Measurements from ENCODE around the gene DUSP6. TPM values are rescaled to one million over a fixed set of nuclear protein-coding genes. Genes with fewer than 3 reads are reported as not detected.
A peak's percentile ranks its signal among the peaks of the same experiment; 100 is the strongest.

The DUSP6 gene
- total and polyA plus RNA-seq, 8 donors: 115 to 333 (median 202) TPM

DNA sequence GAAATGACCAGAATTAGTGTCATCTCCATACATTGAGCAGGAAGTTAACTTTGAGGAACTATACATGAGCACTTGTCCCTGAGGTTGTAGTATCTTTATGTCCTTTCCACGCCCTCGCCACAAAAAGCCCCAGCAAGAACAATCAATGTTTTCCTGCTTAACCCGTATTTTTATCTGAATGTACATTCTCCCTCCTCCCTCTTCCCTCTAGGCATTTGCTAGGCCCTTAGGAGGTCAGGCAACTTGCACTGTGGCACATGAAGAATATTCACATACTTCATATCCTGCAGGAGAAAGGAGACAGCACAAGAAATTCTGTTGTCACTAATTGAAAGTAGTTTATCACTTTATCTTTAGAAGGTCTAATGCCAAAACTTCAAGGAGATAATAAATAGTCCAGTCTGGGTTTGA, 18.1 kb upstream of the DUSP6 start:
- no peaks in the 10 kb centered on the region for H3K9me3 ChIP-seq
- no peaks in the 10 kb centered on the region for H3K27me3 ChIP-seq
- TF ChIP-seq, protein P1, sequence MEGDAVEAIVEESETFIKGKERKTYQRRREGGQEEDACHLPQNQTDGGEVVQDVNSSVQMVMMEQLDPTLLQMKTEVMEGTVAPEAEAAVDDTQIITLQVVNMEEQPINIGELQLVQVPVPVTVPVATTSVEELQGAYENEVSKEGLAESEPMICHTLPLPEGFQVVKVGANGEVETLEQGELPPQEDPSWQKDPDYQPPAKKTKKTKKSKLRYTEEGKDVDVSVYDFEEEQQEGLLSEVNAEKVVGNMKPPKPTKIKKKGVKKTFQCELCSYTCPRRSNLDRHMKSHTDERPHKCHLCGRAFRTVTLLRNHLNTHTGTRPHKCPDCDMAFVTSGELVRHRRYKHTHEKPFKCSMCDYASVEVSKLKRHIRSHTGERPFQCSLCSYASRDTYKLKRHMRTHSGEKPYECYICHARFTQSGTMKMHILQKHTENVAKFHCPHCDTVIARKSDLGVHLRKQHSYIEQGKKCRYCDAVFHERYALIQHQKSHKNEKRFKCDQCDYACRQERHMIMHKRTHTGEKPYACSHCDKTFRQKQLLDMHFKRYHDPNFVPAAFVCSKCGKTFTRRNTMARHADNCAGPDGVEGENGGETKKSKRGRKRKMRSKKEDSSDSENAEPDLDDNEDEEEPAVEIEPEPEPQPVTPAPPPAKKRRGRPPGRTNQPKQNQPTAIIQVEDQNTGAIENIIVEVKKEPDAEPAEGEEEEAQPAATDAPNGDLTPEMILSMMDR (IDR thresholded peaks at IDR 0.05): no peak
- peaks cover 16 to 35% of the 10 kb centered on the region in 2 donors for H3K4me1 ChIP-seq
- no peaks in the 10 kb centered on the region for H3K36me3 ChIP-seq
- no peak overlapping the region for H3K4me3 ChIP-seq
- intact Hi-C loops (cut with DNase I): no loop called here
- no peak for ATAC-seq
- no peak overlapping the region for H3K27ac ChIP-seq
- no peak for DNase-seq

DNA sequence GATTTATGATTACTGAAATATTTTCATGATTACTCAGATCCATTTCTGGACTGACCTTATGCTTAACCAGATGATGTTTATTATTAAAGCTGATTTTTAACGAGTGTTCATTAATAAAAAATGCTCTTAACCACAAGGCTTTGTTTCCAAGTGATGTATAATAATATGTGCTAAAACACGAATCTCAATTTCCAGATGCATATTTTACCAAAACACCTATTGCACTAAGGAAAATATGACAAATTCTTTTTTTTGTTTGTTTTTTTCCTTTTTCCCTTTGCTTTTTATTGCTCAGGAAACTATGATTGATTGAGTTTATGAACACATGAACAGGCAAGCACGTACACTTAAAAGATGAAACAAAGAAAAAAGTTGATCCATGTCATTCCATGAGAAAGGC, 16.9 kb upstream of the DUSP6 start:
- ATAC-seq (no peak), DNase-seq (no peak)
- intact Hi-C loops (cut with DNase I): no loop called here
- no peak overlapping the region for H3K27ac ChIP-seq
- H3K9me3 ChIP-seq: no peaks in the 10 kb centered on the region
- H3K36me3 ChIP-seq: no peaks in the 10 kb centered on the region
- TF ChIP-seq, protein P1 (IDR thresholded peaks at IDR 0.05): no peak
- H3K4me1 ChIP-seq: peaks cover 12 to 27% of the 10 kb centered on the region in 2 donors
- H3K27me3 ChIP-seq: no peaks in the 10 kb centered on the region
- no peak overlapping the region for H3K4me3 ChIP-seq

DNA sequence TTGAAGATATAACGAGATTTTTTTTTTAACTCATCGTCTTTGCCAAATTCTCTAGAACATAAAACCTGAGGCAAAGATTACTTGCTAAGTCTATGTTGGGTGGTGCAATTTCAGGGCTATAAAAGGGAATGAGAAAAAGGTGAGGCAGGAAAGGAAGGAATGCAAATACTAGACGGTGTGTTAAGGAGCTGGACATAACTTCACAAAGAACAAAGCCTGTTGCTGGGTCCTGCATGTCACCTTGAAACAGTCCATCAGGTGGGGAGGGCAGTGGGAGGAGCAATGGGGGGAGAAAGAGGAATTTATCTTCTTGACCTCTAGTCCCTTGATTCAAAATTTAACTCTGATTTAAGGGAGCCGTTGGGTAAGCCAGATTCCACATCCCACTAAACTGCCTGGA, 16.1 kb upstream of the DUSP6 start:
- intact Hi-C loops (cut with DNase I): no loop called here
- peak; percentile 35 for ATAC-seq
- TF ChIP-seq, protein P1 (IDR thresholded peaks at IDR 0.05): no peak
- Histone ChIP-seq H3K4me1 (peaks cover 4 to 22% of the 10 kb centered on the region in 2 donors), H3K27me3 (no peaks in the 10 kb centered on the region), H3K4me3 (no peak overlapping the region), H3K9me3 (no peaks in the 10 kb centered on the region), H3K27ac (no peak overlapping the region), H3K36me3 (no peaks in the 10 kb centered on the region)
- no peak for DNase-seq

DNA sequence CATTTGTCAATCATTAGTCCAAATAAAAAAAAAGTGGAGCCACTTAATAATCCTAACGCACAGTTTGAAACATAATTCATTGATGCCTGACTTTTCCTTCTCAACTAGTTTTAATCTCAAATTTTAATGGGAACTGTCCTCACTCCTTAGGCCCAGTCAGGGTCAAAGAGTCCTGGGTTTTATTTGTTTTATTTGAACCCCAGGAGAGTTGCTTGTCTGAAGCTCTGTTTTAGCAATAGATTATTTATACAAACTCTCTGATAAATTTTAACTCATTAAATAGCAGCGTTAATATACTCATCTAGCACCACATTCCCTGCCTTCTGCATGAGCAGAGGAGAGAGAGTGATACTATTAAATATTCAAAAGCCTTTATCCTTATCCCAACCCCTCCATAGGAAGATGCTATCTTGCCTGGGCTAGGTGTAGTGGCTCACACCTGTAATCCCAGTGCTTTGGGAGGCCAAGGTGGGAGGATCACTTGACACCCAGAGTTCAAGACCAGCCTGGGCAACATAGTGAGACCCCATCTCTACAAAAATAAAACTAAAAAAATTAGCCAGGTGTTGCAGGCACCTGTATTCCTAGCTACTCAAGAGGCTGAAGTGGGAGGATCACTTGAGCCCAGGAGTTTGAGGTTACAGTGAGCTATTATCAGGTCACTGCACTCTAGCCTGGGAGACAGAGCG, 14.5 kb upstream of the DUSP6 start:
- TF ChIP-seq, protein P1 (IDR thresholded peaks at IDR 0.05): no peak
- H3K9me3 ChIP-seq: no peaks in the 10 kb centered on the region
- no peaks in the 10 kb centered on the region for H3K27me3 ChIP-seq
- H3K4me1 ChIP-seq: peaks cover 0 to 15% of the 10 kb centered on the region in 2 donors
- no peak for DNase-seq
- H3K36me3 ChIP-seq: no peaks in the 10 kb centered on the region
- no peak for ATAC-seq
- H3K4me3 ChIP-seq: no peak overlapping the region
- intact Hi-C loops (cut with DNase I): no loop called here
- no peak overlapping the region for H3K27ac ChIP-seq

DNA sequence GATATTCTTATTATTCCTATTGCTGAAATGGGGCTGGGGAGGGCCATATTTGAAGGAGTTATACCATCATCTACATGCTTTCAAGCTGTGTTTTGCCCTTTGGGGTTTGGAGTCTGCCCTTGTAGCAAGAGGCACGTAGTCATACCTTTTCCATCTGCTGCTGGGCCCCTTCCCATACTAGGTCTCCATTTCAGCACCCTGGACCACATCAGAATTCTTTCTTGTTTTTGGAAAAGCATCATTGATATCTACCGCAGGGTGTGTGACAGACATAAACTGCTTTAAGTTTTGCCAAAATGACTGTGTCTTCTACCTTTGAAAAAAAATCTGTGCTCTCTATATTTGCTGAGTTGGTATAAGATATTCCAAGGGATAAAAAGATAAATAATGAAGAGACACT, 12.3 kb upstream of the DUSP6 start:
- intact Hi-C loops (cut with DNase I): no loop called here
- no peak for ATAC-seq
- H3K27ac ChIP-seq: no peak overlapping the region
- H3K36me3 ChIP-seq: no peaks in the 10 kb centered on the region
- TF ChIP-seq, protein P1 (IDR thresholded peaks at IDR 0.05): no peak
- DNase-seq: no peak
- no peaks in the 10 kb centered on the region for H3K9me3 ChIP-seq
- H3K4me3 ChIP-seq: no peak overlapping the region
- H3K27me3 ChIP-seq: no peaks in the 10 kb centered on the region
- H3K4me1 ChIP-seq: no peaks in the 10 kb centered on the region

Data from left lung (tissue), 10 donors.